Astrocyte (in vitro differentiated cells and primary cell): Measurements from ENCODE around the gene POMZP3. TPM values are rescaled to one million over a fixed set of nuclear protein-coding genes. Genes with fewer than 3 reads are reported as not detected.
A peak's percentile ranks its signal among the peaks of the same experiment; 100 is the strongest.
"Not testable (repeated sequence)": the region's sequence is repeated elsewhere in the genome, so short reads cannot be mapped to it uniquely, and the experiment has no call there.

Experiments used
- DNase-seq: peaks from one replicate; pipeline ENCODE4 v3.0.0-alpha.2; 2010; ENCODE audit warnings: low read depth
- FAIRE-seq: peaks from 2 replicates; lab custom pipeline; 2011; peaks lifted over from hg19 to GRCh38; lab: Jason Lieb, UNC
- H2AFZ ChIP-seq: 2 replicates; pipeline ENCODE4 v1.6.0; 2012; ENCODE audit warnings: low read depth, low read length, inconsistent platforms
- H3K27ac ChIP-seq: 2 replicates; pipeline ENCODE4 v1.5.1; 2011; ENCODE audit warnings: low read depth, low read length, inconsistent platforms
- H3K27me3 ChIP-seq: 2 replicates; pipeline ENCODE4 v1.6.0; 2011; ENCODE audit warnings: low read length, inconsistent platforms; ENCODE audit not compliant: insufficient read depth
- H3K36me3 ChIP-seq: 2 replicates; pipeline ENCODE4 v1.5.1; 2011; ENCODE audit warnings: low read length, inconsistent platforms; ENCODE audit not compliant: insufficient read depth
- H3K4me1 ChIP-seq: 2 replicates; pipeline ENCODE4 v1.5.1; 2011; ENCODE audit warnings: low read length, inconsistent platforms; ENCODE audit not compliant: insufficient read depth
- H3K4me2 ChIP-seq: 2 replicates; pipeline ENCODE4 v1.6.0; 2012; ENCODE audit warnings: low read length, inconsistent platforms
- H3K4me3 ChIP-seq: 2 replicates; pipeline ENCODE4 v1.5.1; 2011; ENCODE audit warnings: low read depth, mild to moderate bottlenecking, low read length, inconsistent platforms; ENCODE audit not compliant: insufficient read depth
- H3K79me2 ChIP-seq: 2 replicates; pipeline ENCODE4 v1.6.0; 2012; ENCODE audit warnings: mild to moderate bottlenecking, low read length, inconsistent platforms; ENCODE audit not compliant: insufficient read depth
- H3K9ac ChIP-seq: 2 replicates; pipeline ENCODE4 v1.6.0; 2012; ENCODE audit warnings: mild to moderate bottlenecking, low read length, inconsistent platforms
- H3K9me3 ChIP-seq: 2 replicates; pipeline ENCODE4 v1.5.1; 2012; ENCODE audit warnings: low read depth, mild to moderate bottlenecking, low read length, inconsistent platforms; ENCODE audit not compliant: insufficient read depth
- H4K20me1 ChIP-seq: 2 replicates; pipeline ENCODE4 v1.6.0; 2012; ENCODE audit warnings: low read length, inconsistent platforms; ENCODE audit not compliant: insufficient read depth
- H3K27ac Mint-ChIP-seq: one replicate; pipeline ENCODE4 v1.8.0; 2021; ENCODE audit warnings: mild to moderate bottlenecking, mixed read lengths; ENCODE audit not compliant: unreplicated experiment
- H3K27me3 Mint-ChIP-seq: one replicate; pipeline ENCODE4 v1.8.0; 2021; ENCODE audit warnings: low read depth, mixed read lengths; ENCODE audit not compliant: unreplicated experiment
- H3K36me3 Mint-ChIP-seq: one replicate; pipeline ENCODE4 v1.8.0; 2021; ENCODE audit warnings: low read depth, mixed read lengths; ENCODE audit not compliant: unreplicated experiment
- H3K4me1 Mint-ChIP-seq: one replicate; pipeline ENCODE4 v1.8.0; 2021; ENCODE audit warnings: low read depth, mixed read lengths; ENCODE audit not compliant: unreplicated experiment
- H3K4me3 Mint-ChIP-seq: one replicate; pipeline ENCODE4 v1.8.0; 2021; ENCODE audit warnings: mild to moderate bottlenecking, moderate library complexity, mixed read lengths; ENCODE audit not compliant: unreplicated experiment
- H3K9me3 Mint-ChIP-seq: one replicate; pipeline ENCODE4 v1.8.0; 2021; ENCODE audit warnings: mild to moderate bottlenecking, mixed read lengths; ENCODE audit not compliant: unreplicated experiment
- total RNA-seq: library from RNA; stranded (reverse); gene quantifications from 2 replicates; pipeline ENCODE4 v1.2.1, GENCODE V29; 2021

The POMZP3 gene
- total RNA-seq, 1 donor from 2014 or later, result 10.1 TPM

DNA sequence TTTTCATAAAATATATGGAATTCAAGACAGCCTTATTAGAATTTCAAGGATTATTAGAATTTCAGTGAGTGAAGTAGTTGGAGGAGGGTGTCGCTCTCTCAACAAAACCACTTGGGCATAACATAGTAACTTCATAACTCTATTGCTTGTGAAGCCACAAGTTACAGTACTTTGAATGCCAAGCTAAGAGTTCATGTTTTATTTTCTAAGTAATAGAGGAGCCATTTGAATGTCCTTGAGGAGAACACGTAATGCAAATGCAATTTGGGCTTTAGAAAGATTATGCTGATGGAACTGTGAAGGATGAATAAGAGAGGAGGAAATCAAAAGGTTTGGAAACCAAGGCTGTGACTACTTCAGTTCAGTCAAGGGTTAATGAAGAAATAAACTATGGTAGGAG lies 51.6 kb downstream of the POMZP3 start:
- not testable (repeated sequence) for H3K9ac ChIP-seq, H3K9me3 Mint-ChIP-seq, H3K36me3 Mint-ChIP-seq, H3K4me3 Mint-ChIP-seq, H3K9me3 ChIP-seq, FAIRE-seq, H3K27ac ChIP-seq, H3K27me3 ChIP-seq, H2AFZ ChIP-seq, H3K27me3 Mint-ChIP-seq, H3K36me3 ChIP-seq, H3K4me1 ChIP-seq, H3K27ac Mint-ChIP-seq, H3K4me3 ChIP-seq, DNase-seq, H4K20me1 ChIP-seq, H3K4me2 ChIP-seq
- peaks cover 36% of the 10 kb centered on the region for H3K79me2 ChIP-seq
- H3K4me1 Mint-ChIP-seq, result peaks cover 21% of the 10 kb centered on the region

DNA sequence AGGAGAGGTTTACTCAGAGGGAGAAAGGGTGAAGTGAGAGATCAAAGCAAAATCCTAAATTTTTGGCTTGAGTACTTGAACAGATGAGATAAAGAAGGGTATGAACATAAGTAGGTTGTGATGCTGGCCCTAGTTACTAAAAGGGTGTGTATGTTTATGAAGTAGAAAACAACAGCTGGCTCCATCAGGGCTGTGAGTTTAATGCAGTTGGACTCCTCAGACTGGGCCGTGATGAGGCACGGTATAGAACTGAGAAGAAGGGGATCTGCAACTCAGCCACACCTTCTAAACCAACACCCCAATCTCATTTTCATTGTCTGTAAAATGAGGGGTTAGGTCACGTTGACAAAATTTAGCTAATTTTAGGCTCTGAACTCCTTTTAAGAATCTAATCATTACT lies 54.8 kb downstream of the POMZP3 start:
- not testable (repeated sequence) for H3K9me3 Mint-ChIP-seq, H3K27ac Mint-ChIP-seq, H3K9ac ChIP-seq, H3K4me3 Mint-ChIP-seq, H3K36me3 ChIP-seq, H2AFZ ChIP-seq, H3K27me3 Mint-ChIP-seq, H3K27ac ChIP-seq, H3K36me3 Mint-ChIP-seq, H4K20me1 ChIP-seq, FAIRE-seq, H3K4me3 ChIP-seq, DNase-seq, H3K27me3 ChIP-seq, H3K9me3 ChIP-seq, H3K4me2 ChIP-seq, H3K4me1 ChIP-seq
- peaks cover 26% of the 10 kb centered on the region for H3K4me1 Mint-ChIP-seq
- peaks cover 44% of the 10 kb centered on the region for H3K79me2 ChIP-seq

DNA sequence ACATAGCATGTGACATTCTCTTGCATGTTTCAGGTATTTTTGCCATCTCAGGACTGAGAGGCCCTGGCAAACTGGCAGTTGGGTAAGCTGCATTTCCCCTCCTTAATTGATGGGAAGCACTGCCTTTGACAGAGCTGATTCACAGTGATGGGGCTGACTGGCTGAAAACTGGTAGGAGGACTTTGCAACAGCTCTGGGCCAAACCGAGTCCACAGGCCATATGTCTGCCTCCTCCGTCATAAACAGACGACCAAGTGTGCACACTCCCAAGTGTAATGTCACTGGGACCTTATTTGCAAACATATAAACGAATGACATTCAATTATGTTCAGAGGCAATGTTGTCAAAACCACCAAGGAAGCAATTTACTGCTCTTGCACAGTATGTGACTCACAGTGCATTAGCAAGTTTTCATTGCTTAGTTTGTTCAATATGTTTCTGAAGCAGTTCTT lies 56.7 kb downstream of the POMZP3 start:
- H2AFZ ChIP-seq, H4K20me1 ChIP-seq, H3K36me3 ChIP-seq, H3K36me3 Mint-ChIP-seq, H3K4me2 ChIP-seq, H3K4me1 ChIP-seq, H3K9me3 ChIP-seq, H3K9me3 Mint-ChIP-seq, H3K27me3 ChIP-seq, H3K27me3 Mint-ChIP-seq, H3K4me3 Mint-ChIP-seq, H3K9ac ChIP-seq, H3K4me3 ChIP-seq: not testable (repeated sequence)
- DNase-seq, result peak; percentile 34
- peak overlapping the region; percentile 38 for H3K27ac ChIP-seq
- H3K79me2 ChIP-seq, result peaks cover 46% of the 10 kb centered on the region
- H3K4me1 Mint-ChIP-seq, result peaks cover 22% of the 10 kb centered on the region
- peak overlapping the region; percentile 97 for H3K27ac Mint-ChIP-seq
- FAIRE-seq, result peak; percentile 78

DNA sequence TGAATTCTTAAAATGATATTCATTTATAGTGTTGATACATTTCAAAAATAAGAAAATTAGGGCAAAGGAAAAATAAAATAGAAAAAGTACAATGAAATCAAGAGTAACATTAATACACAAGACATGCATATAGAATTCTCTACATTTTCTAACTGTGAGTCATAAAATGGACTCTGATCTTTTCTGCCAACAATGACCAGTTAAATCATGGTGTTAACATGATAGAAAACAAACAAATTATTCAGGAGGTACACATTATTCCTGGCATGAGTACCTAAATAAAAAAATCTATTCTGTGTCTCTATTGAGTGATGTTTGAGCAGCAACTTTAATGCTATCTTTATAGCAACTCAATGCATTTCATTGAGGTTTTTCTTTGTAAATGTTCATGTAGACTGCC lies 58.3 kb downstream of the POMZP3 start:
- not testable (repeated sequence) for H4K20me1 ChIP-seq, H3K9ac ChIP-seq, H3K4me3 ChIP-seq, H3K36me3 ChIP-seq, H3K4me3 Mint-ChIP-seq, H3K27ac Mint-ChIP-seq, H2AFZ ChIP-seq, H3K27ac ChIP-seq, H3K27me3 Mint-ChIP-seq, H3K9me3 ChIP-seq, H3K4me2 ChIP-seq, H3K4me1 ChIP-seq, H3K9me3 Mint-ChIP-seq, H3K36me3 Mint-ChIP-seq, H3K27me3 ChIP-seq
- peaks cover 22% of the 10 kb centered on the region for H3K4me1 Mint-ChIP-seq
- DNase-seq (peak; percentile 53), FAIRE-seq (peak; percentile 82)
- peaks cover 44% of the 10 kb centered on the region for H3K79me2 ChIP-seq

DNA sequence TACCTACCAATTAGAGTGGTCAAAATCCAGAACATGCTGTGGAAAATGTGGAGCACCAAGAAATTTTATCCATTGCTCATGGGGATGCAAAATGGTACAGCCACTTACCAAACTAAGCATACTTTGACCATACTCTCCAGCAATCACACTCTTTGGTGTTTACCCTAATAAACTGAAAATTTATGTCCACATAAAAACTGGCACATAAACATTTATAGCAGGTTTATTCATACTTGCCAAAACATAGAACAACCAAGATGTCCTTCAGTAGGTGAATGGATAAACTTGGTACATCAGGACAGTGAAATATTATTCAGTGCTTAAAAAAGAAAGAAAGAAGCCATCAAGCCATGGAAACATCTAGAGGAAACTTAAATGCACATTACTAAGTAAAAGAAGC lies 59.3 kb downstream of the POMZP3 start:
- H3K27me3 Mint-ChIP-seq, H3K36me3 Mint-ChIP-seq, H2AFZ ChIP-seq, H3K4me2 ChIP-seq, H3K27me3 ChIP-seq, H3K27ac Mint-ChIP-seq, H4K20me1 ChIP-seq, H3K9ac ChIP-seq, H3K36me3 ChIP-seq, H3K9me3 Mint-ChIP-seq, H3K4me1 ChIP-seq, DNase-seq, H3K27ac ChIP-seq, H3K4me3 Mint-ChIP-seq, H3K9me3 ChIP-seq, H3K4me3 ChIP-seq: not testable (repeated sequence)
- peaks cover 19% of the 10 kb centered on the region for H3K4me1 Mint-ChIP-seq
- peak; percentile 85 for FAIRE-seq
- H3K79me2 ChIP-seq, result peaks cover 42% of the 10 kb centered on the region

DNA sequence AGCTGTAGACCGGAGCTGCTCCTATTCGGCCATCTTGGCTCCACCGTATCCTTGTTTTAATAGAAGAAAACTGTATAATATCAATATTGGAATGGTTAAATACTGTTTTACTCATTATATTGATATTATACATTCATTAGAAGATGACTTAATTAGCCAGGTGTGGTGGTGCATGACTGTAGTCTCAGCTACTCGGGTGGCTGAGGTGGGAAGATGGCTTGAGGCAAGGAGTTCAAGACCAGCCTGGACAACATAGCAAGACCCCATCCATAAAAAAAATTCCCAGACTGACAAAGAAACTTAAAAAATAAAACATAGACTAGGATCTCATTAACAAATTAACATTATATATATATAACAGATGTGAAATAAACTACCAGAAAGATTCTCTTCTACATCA lies 59.8 kb downstream of the POMZP3 start:
- DNase-seq, H3K9ac ChIP-seq, H4K20me1 ChIP-seq, H3K4me3 ChIP-seq, H3K27ac ChIP-seq, FAIRE-seq, H2AFZ ChIP-seq, H3K27ac Mint-ChIP-seq, H3K27me3 ChIP-seq, H3K4me2 ChIP-seq, H3K36me3 Mint-ChIP-seq, H3K27me3 Mint-ChIP-seq, H3K4me3 Mint-ChIP-seq, H3K9me3 Mint-ChIP-seq, H3K4me1 ChIP-seq, H3K9me3 ChIP-seq, H3K36me3 ChIP-seq: not testable (repeated sequence)
- peaks cover 37% of the 10 kb centered on the region for H3K79me2 ChIP-seq
- peaks cover 15% of the 10 kb centered on the region for H3K4me1 Mint-ChIP-seq
